HepG2 (cell line): ENCODE results near the gene NRP1. TPM values are rescaled to one million over a fixed set of nuclear protein-coding genes. Genes with fewer than 3 reads are reported as not detected.

Experiments used
- ATAC-seq: fragments of 200-7000 bp; cut with Tn5 transposase; 3 replicates; pipeline ENCODE4 v1.9.1; 2020; ENCODE audit warnings: mild to moderate bottlenecking, moderate library complexity
- BruUV-seq: library from RNA; stranded (reverse); fragments of 400-500 nt; replicated peaks from 2 replicates; lab custom pipeline; 2021; lab: Mats Ljungman, UMichigan
- CTCF ChIA-PET: fragments of 300-600 bp; formaldehyde crosslinking; extraction: SDS; loops from one replicate; lab custom pipeline; 2021; ENCODE audit warnings: low total read pairs, inconsistent platforms, low intra/inter-chr PET ratio; lab: Yijun Ruan, JAX
- POLR2A ChIA-PET: fragments of 350-600 bp; sonication (Branson Sonifier 250); formaldehyde crosslinking; loops from one replicate; lab custom pipeline; 2020; ENCODE audit warnings: antibody characterized with exemption, inconsistent platforms; lab: Yijun Ruan, JAX
- DNase-seq: peaks from one replicate; pipeline ENCODE4 v3.0.0-alpha.2; 2015; ENCODE audit warnings: low spot score
- FAIRE-seq: peaks from 3 replicates; lab custom pipeline; 2011; peaks lifted over from hg19 to GRCh38; lab: Jason Lieb, UNC
- H2AFZ ChIP-seq: one replicate; pipeline ENCODE4 v1.6.1; 2011; ENCODE audit warnings: low read length, inconsistent platforms
- H3K27ac ChIP-seq: fragments of 300-600 bp; 3 replicates; pipeline ENCODE4 v1.8.0; 2011; ENCODE audit warnings: mixed run types, mild to moderate bottlenecking, mixed read lengths, low read length, inconsistent platforms; ENCODE audit not compliant: insufficient read depth; ENCODE audit errors: extremely low read length
- H3K27me3 ChIP-seq, 2 experiments: fragments of 200-600 bp in 1 of 2; 2 replicates in 1 of 2; 3 replicates in 1 of 2; pipeline versions ENCODE4 v1.6.0 to v1.8.0; 2011; ENCODE audit warnings: low read length in 2 of 2, mild to moderate bottlenecking in 2 of 2, moderate library complexity in 2 of 2, inconsistent platforms in 1 of 2; ENCODE audit not compliant: insufficient read depth in 2 of 2, control insufficient read depth in 1 of 2
- H3K36me3 ChIP-seq, 2 experiments: fragments of 200-600 bp in 1 of 2; replicated peaks in 1 of 2; 2 replicates in 1 of 2; 3 replicates in 1 of 2; pipeline versions ENCODE4 v1.5.1 to v1.8.0; 2011; ENCODE audit warnings: low read length in 2 of 2, inconsistent platforms in 1 of 2; ENCODE audit not compliant: insufficient read depth in 2 of 2, control insufficient read depth in 1 of 2
- H3K4me1 ChIP-seq: 2 replicates; pipeline ENCODE4 v1.5.1; 2012; ENCODE audit warnings: low read length, inconsistent platforms; ENCODE audit not compliant: insufficient read depth
- H3K4me2 ChIP-seq: 2 replicates; pipeline ENCODE4 v1.6.0; 2011; ENCODE audit warnings: low read depth, low read length, inconsistent platforms
- H3K4me3 ChIP-seq, 3 experiments: fragments of 200-600 bp in 1 of 3; sonication (generic), shearing (Covaris generic) in 1 of 3; replicated peaks in 1 of 3; 2 replicates each; pipeline ENCODE4 v1.5.1; 2011 to 2016; ENCODE audit warnings: low read length in 3 of 3, inconsistent platforms in 2 of 3, low read depth in 2 of 3, mild to moderate bottlenecking in 2 of 3, control low read depth in 1 of 3, mixed read lengths in 1 of 3; ENCODE audit not compliant: insufficient read depth in 1 of 3
- H3K79me2 ChIP-seq: one replicate; pipeline ENCODE4 v1.6.1; 2011; ENCODE audit warnings: low read length, inconsistent platforms; ENCODE audit not compliant: insufficient read depth
- H3K9ac ChIP-seq: 2 replicates; pipeline ENCODE4 v1.6.0; 2011; ENCODE audit warnings: mild to moderate bottlenecking, low read depth, low read length, inconsistent platforms; ENCODE audit not compliant: insufficient read depth
- H3K9me3 ChIP-seq: 2 replicates; pipeline ENCODE4 v1.5.1; 2012; ENCODE audit warnings: mild to moderate bottlenecking, low read length
- H4K20me1 ChIP-seq: 2 replicates; pipeline ENCODE4 v1.6.0; 2011; ENCODE audit warnings: inconsistent platforms, mild to moderate bottlenecking, low read length, moderate library complexity; ENCODE audit not compliant: insufficient read depth
- EED ChIP-seq: sonication (generic); formaldehyde crosslinking; IDR thresholded peaks from 2 replicates; pipeline ENCODE4 v1.5.0; 2020; ENCODE audit warnings: mild to moderate bottlenecking, missing genetic modification reagents
- GATA4 ChIP-seq: sonication (generic); IDR thresholded peaks from 2 replicates; pipeline ENCODE4 v1.6.1; 2016; ENCODE audit warnings: antibody characterized with exemption, low read depth, borderline replicate concordance
- KLF13 ChIP-seq: sonication (generic); formaldehyde crosslinking; IDR thresholded peaks from 2 replicates; pipeline ENCODE4 v1.4.0; 2020; ENCODE audit warnings: mild to moderate bottlenecking, missing genetic modification reagents
- MAF1 ChIP-seq: sonication (generic); formaldehyde crosslinking; IDR thresholded peaks from 2 replicates; pipeline ENCODE4 v1.5.0; 2020; ENCODE audit warnings: missing genetic modification reagents, borderline replicate concordance
- RARA ChIP-seq: IDR thresholded peaks from 2 replicates; pipeline ENCODE4 v1.6.1; 2016; ENCODE audit warnings: missing genetic modification reagents, missing compliant biosample characterization
- REL ChIP-seq: sonication (generic); formaldehyde crosslinking; conservative IDR thresholded peaks from 2 replicates; pipeline ENCODE4 v1.8.0; 2022; ENCODE audit warnings: mild to moderate bottlenecking, missing genetic modification reagents, moderate library complexity
- TCF7L2 ChIP-seq: IDR thresholded peaks from 2 replicates; pipeline ENCODE4 v1.6.1; 2011; ENCODE audit warnings: mild to moderate bottlenecking, low read depth, low read length, moderate library complexity
- ZNF253 ChIP-seq: sonication (generic); formaldehyde crosslinking; IDR thresholded peaks from 2 replicates; pipeline ENCODE4 v1.8.0; 2022; ENCODE audit warnings: mild to moderate bottlenecking, missing genetic modification reagents, borderline replicate concordance
- ZNF331 ChIP-seq: sonication (generic); formaldehyde crosslinking; IDR thresholded peaks from 2 replicates; pipeline ENCODE4 v1.4.0; 2020; ENCODE audit warnings: missing genetic modification reagents
- ZNF468 ChIP-seq: sonication (generic); formaldehyde crosslinking; IDR thresholded peaks from 2 replicates; pipeline ENCODE4 v1.8.0; 2022; ENCODE audit warnings: mild to moderate bottlenecking, moderate library complexity, missing genetic modification reagents
- ZNF792 ChIP-seq: IDR thresholded peaks from 2 replicates; pipeline ENCODE4 v1.6.1; 2016
- ZSCAN25 ChIP-seq: sonication (generic); formaldehyde crosslinking; IDR thresholded peaks from 2 replicates; pipeline ENCODE4 v1.8.0; 2022; ENCODE audit warnings: mild to moderate bottlenecking, missing genetic modification reagents
- ZSCAN30 ChIP-seq: sonication (generic); formaldehyde crosslinking; IDR thresholded peaks from 2 replicates; pipeline ENCODE4 v1.5.0; 2020; ENCODE audit warnings: mild to moderate bottlenecking, missing genetic modification reagents
- WGBS: methylation state at CpG from one replicate; pipeline ENCODE4 v1.1.6; 2017; ENCODE audit warnings: low lambda C conversion rate; 5-methylcytosine and 5-hydroxymethylcytosine counted together
- in situ Hi-C: cut with HindIII; loops from 2 replicates; pipeline ENCODE4 v1.10.0; 2017; ENCODE audit warnings: low pct_unique_long_range_greater_than_20kb; ENCODE audit not compliant: extremely low pct_ligation_motif_present
- intact Hi-C: fragments of 100-400 bp; cut with micrococcal nuclease; formaldehyde crosslinking; loops from one replicate; pipeline ENCODE4 v1.10.0; 2022; ENCODE audit not compliant: unreplicated experiment
- polyA plus RNA-seq, 8 experiments: library from polyadenylated mRNA; depleted of rRNA in 3 of 8; stranded (reverse) in 7 of 8; unstranded in 1 of 8; fragments of >200 nt; fragmentation: Illumina TruSeq in 4 of 8; extraction: Trizol in 4 of 8; gene quantifications; 2 replicates each; pipeline versions ENCODE4 v1.2.1 to v1.2.3, GENCODE V29; 2011 to 2016; ENCODE audit warnings: low read depth in 4 of 8, missing spikeins in 1 of 8, mixed read lengths in 1 of 8; ENCODE audit not compliant: insufficient read depth in 1 of 8
- total RNA-seq, 5 experiments: library from RNA; depleted of rRNA; stranded (reverse); fragments of >200 nt; fragmentation: Illumina TruSeq; extraction: Trizol; gene quantifications; 2 replicates each; pipeline ENCODE4 v1.2.3, GENCODE V29; 2016; ENCODE audit warnings: low read depth in 1 of 5
- TF ChIP-seq, protein P1 (sequence below): sonication (generic); formaldehyde crosslinking; IDR thresholded peaks from 2 replicates; pipeline ENCODE4 v1.4.0; 2020; ENCODE audit warnings: mild to moderate bottlenecking, missing genetic modification reagents
- TF ChIP-seq, protein P2 (sequence below): sonication (generic); formaldehyde crosslinking; IDR thresholded peaks from 2 replicates; pipeline ENCODE4 v1.8.0; 2022; ENCODE audit warnings: low read depth, missing genetic modification reagents
- TF ChIP-seq, protein P3 (sequence below): sonication (generic); formaldehyde crosslinking; IDR thresholded peaks from 2 replicates; pipeline ENCODE4 v1.8.0; 2023; ENCODE audit warnings: mild to moderate bottlenecking, missing genetic modification reagents
- TF ChIP-seq, protein P4 (sequence below): sonication (generic); formaldehyde crosslinking; IDR thresholded peaks from 2 replicates; pipeline ENCODE4 v1.5.0; 2020; ENCODE audit warnings: mild to moderate bottlenecking, missing genetic modification reagents

The NRP1 gene
- total and polyA plus RNA-seq, 2 of the 13 experiments (the other 11 are each of a cell fraction or from before 2014, with no cell fraction given) = 5.3 to 5.8 TPM

DNA sequence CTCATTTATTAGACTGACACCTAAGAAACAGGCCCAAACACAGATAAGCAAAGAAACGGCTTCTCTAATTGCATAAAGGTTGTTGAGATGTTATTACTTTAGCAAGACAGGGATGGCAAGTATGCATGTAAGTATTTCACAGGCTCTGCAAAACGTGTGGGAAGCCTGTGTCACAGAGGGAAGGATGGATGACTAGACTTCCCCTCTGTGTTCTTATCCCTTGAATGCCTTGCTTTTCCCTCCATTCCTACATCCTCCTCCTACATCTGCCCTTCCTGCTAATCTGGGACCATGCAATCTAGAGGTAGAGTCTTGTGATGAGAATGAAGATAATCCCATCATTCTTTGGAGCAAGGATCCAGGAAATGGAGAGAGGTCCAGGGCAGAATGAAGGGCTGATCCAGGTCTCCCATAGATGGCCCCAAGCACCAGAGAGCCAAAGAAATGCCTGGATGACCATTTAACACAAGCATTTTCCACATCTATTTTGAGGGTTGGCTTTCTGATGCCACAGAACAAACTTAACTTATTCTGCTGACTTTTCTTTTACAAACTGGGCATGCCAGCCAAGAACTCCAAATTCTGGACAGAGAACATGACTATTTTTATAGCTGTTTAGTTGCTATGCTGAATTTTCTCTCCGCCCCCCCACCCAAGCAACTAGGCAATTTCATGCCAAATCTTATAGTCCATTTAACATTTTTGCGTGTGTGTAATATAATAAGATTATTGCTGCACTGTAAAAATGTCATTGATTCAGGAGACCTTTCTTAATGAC lies 48.1 kb downstream of the NRP1 start:
- ATAC-seq (no peak), DNase-seq (no peak), FAIRE-seq (no peak)
- ChIA-PET CTCF (no interaction called here), POLR2A (no interaction called here)
- no peaks in the 10 kb centered on the region for H3K9me3 ChIP-seq
- H4K20me1 ChIP-seq = no peaks in the 10 kb centered on the region
- H3K4me1 ChIP-seq = peaks cover 39% of the 10 kb centered on the region
- no peak overlapping the region for H3K9ac ChIP-seq
- intact Hi-C loops (no loop called here), in situ Hi-C loops (no loop called here)
- no peak for TF ChIP-seq ZSCAN25 (CRISPR knock-in tag)
- TF ChIP-seq, protein P1, sequence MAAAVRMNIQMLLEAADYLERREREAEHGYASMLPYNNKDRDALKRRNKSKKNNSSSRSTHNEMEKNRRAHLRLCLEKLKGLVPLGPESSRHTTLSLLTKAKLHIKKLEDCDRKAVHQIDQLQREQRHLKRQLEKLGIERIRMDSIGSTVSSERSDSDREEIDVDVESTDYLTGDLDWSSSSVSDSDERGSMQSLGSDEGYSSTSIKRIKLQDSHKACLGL = no peak
- no peak for TF ChIP-seq ZNF331
- TF ChIP-seq ZNF253 (CRISPR knock-in tag) = no peak
- no peak for TF ChIP-seq ZSCAN30
- no peak for TF ChIP-seq MAF1 (CRISPR knock-in tag)
- no peak for TF ChIP-seq ZNF792 (CRISPR knock-in tag)
- TF ChIP-seq KLF13 = no peak
- no peak for TF ChIP-seq GATA4
- TF ChIP-seq REL (CRISPR knock-in tag) = no peak
- TF ChIP-seq, protein P2, sequence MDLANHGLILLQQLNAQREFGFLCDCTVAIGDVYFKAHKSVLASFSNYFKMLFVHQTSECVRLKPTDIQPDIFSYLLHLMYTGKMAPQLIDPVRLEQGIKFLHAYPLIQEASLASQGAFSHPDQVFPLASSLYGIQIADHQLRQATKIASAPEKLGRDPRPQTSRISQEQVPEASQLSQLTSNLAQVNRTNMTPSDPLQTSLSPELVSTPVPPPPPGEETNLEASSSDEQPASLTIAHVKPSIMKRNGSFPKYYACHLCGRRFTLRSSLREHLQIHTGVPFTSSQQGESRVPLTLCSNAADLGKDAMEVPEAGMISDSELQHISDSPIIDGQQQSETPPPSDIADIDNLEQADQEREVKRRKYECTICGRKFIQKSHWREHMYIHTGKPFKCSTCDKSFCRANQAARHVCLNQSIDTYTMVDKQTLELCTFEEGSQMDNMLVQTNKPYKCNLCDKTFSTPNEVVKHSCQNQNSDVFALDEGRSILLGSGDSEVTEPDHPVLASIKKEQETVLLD (CRISPR knock-in tag) = no peak
- no peak for TF ChIP-seq ZNF468 (CRISPR knock-in tag)
- TF ChIP-seq EED = no peak
- TF ChIP-seq, protein P3, sequence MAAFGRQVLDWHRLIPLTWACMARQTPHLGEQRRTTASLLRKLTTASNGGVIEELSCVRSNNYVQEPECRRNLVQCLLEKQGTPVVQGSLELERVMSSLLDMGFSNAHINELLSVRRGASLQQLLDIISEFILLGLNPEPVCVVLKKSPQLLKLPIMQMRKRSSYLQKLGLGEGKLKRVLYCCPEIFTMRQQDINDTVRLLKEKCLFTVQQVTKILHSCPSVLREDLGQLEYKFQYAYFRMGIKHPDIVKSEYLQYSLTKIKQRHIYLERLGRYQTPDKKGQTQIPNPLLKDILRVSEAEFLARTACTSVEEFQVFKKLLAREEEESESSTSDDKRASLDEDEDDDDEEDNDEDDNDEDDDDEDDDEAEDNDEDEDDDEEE = no peak
- TF ChIP-seq, protein P4, sequence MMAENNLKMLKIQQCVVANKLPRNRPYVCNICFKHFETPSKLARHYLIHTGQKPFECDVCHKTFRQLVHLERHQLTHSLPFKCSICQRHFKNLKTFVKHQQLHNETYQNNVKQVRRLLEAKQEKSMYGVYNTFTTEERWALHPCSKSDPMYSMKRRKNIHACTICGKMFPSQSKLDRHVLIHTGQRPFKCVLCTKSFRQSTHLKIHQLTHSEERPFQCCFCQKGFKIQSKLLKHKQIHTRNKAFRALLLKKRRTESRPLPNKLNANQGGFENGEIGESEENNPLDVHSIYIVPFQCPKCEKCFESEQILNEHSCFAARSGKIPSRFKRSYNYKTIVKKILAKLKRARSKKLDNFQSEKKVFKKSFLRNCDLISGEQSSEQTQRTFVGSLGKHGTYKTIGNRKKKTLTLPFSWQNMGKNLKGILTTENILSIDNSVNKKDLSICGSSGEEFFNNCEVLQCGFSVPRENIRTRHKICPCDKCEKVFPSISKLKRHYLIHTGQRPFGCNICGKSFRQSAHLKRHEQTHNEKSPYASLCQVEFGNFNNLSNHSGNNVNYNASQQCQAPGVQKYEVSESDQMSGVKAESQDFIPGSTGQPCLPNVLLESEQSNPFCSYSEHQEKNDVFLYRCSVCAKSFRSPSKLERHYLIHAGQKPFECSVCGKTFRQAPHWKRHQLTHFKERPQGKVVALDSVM (CRISPR knock-in tag) = no peak
- TF ChIP-seq RARA (CRISPR knock-in tag) = no peak
- TF ChIP-seq TCF7L2 = no peak
- no TSS peak for BruUV-seq
- H3K27ac ChIP-seq = no peak overlapping the region
- no peak overlapping the region for H2AFZ ChIP-seq
- no peaks in the 10 kb centered on the region for H3K36me3 ChIP-seq
- no peaks in the 10 kb centered on the region for H3K79me2 ChIP-seq
- H3K27me3 ChIP-seq = no peaks in the 10 kb centered on the region
- H3K4me3 ChIP-seq = no peak overlapping the region
- 92% methylated on average over 4 of the region's 4 CpGs for WGBS
- no peak overlapping the region for H3K4me2 ChIP-seq
